CD4-positive, alpha-beta T cell treated with Interleukin-6 for 4 hours (primary cell): ENCODE measurements around the gene UTP3.
"Not testable (repeated sequence)": the region's sequence is repeated elsewhere in the genome, so short reads cannot be mapped to it uniquely, and the experiment has no call there.

Source experiments
- DNase-seq: peaks from one replicate; pipeline ENCODE4 v3.0.0-alpha.2; 2020; ENCODE audit warnings: mixed read lengths

Gene UTP3

GRCh38 chr4:70718811-70719604 lies 30.7 kb downstream of the UTP3 start:
- DNase-seq: no peak

GRCh38 chr4:70721747-70722146 lies 33.4 kb downstream of the UTP3 start, which contains the start of gene RUFY3:
RUFY3 (plus strand) TSS chr4:70721964; CDS start chr4:70722574, 610 bp downstream.
- DNase-seq: no peak

- DNase-seq: peak; percentile 66
These were observed 34.0 kb downstream of the UTP3 start for GRCh38 chr4:70722199-70722791.

GRCh38 chr4:70724463-70724862 lies 36.1 kb downstream of the UTP3 start:
- DNase-seq: no peak

GRCh38 chr4:70725633-70726032 lies 37.3 kb downstream of the UTP3 start:
- no peak for DNase-seq

- DNase-seq: not testable (repeated sequence)
These were observed 38.2 kb downstream of the UTP3 start for GRCh38 chr4:70726515-70726914.

- no peak for DNase-seq
These were observed 39.8 kb downstream of the UTP3 start for GRCh38 chr4:70728091-70728490.

- DNase-seq: not testable (repeated sequence)
These were observed 44.5 kb downstream of the UTP3 start for GRCh38 chr4:70732878-70733277.

GRCh38 chr4:70734168-70734954 lies 46.0 kb downstream of the UTP3 start:
- peak; percentile 52 for DNase-seq

GRCh38 chr4:70734971-70735370 lies 46.6 kb downstream of the UTP3 start:
- DNase-seq: no peak

GRCh38 chr4:70735915-70736314 lies 47.6 kb downstream of the UTP3 start:
- DNase-seq: peak; percentile 60

GRCh38 chr4:70737006-70737405 lies 48.7 kb downstream of the UTP3 start:
- no peak for DNase-seq

GRCh38 chr4:70737409-70737808 lies 49.1 kb downstream of the UTP3 start:
- no peak for DNase-seq

- no peak for DNase-seq
These were observed 51.4 kb downstream of the UTP3 start for GRCh38 chr4:70739496-70740337.
